Testis (tissue), 2 donors: ENCODE data around the gene PLG.

Experiments
- POLR2A ChIP-seq: fragments of 450-650 bp; IDR thresholded peaks from one replicate; pipeline ENCODE4 v1.6.1; 2017; ENCODE audit warnings: antibody characterized with exemption, mild to moderate bottlenecking, moderate library complexity
- TF ChIP-seq, protein P1 (sequence below), 3 experiments: fragments of 450-650 bp in 2 of 3; fragments of 200-600 bp in 1 of 3; sonication (generic) in 1 of 3; IDR thresholded peaks; one replicate each; pipeline ENCODE4 v1.5.1; 2016 to 2019; ENCODE audit warnings: antibody characterized with exemption in 3 of 3, mild to moderate bottlenecking in 2 of 3, moderate library complexity in 1 of 3

DNA sequence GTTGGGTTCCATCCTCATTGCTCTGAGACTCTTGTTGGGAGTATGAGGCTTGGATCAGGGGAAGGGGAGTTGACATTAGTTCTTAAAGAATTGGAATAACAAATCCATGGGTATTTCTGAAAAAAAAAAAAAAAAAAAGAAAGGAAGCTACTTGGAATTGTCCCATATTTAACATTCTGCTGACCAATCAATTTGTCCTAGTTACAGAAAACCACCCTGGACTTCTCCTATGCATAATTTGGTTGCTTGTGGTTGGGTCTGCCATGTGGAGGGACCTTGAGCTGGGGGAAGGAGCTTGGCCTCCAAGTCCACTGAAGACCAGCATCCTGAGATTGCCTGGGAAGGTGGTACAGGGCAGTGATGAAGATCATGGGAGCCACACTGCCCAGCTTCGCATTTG lies 32.6 kb downstream of the PLG start:
- TF ChIP-seq, protein P1, sequence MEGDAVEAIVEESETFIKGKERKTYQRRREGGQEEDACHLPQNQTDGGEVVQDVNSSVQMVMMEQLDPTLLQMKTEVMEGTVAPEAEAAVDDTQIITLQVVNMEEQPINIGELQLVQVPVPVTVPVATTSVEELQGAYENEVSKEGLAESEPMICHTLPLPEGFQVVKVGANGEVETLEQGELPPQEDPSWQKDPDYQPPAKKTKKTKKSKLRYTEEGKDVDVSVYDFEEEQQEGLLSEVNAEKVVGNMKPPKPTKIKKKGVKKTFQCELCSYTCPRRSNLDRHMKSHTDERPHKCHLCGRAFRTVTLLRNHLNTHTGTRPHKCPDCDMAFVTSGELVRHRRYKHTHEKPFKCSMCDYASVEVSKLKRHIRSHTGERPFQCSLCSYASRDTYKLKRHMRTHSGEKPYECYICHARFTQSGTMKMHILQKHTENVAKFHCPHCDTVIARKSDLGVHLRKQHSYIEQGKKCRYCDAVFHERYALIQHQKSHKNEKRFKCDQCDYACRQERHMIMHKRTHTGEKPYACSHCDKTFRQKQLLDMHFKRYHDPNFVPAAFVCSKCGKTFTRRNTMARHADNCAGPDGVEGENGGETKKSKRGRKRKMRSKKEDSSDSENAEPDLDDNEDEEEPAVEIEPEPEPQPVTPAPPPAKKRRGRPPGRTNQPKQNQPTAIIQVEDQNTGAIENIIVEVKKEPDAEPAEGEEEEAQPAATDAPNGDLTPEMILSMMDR (IDR thresholded peaks at IDR 0.05): no peak
- TF ChIP-seq POLR2A: no peak
